HG03558 (cell line): ENCODE results near the gene CENPP.

Source experiments
- ATAC-seq: cut with Tn5 transposase; IDR thresholded peaks from one replicate; pipeline ENCODE4 v1.9.1; 2021; ENCODE audit warnings: moderate number of reproducible peaks; ENCODE audit not compliant: unreplicated experiment; ENCODE audit errors: extremely low read depth

The CENPP gene

DNA sequence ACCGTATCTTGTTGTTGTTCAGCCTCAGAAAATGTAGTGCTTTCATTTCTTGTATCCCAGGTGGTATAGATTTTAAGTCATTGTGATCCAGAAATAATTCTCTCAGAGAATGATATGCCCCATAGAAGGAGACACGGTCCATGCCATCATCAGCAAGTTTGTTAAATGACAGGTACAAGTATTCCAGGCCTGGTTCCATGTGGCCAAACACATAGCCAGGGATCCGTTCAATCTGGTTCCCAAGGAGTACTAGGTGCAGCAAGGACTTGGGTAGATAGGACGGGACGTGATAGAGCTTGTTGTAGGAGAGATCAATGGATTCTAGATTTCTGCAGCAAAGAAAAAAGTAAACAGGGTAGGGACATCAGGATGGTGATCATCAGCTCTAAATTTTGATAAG lies 175.0 kb downstream of the CENPP start:
- ATAC-seq: no peak

DNA sequence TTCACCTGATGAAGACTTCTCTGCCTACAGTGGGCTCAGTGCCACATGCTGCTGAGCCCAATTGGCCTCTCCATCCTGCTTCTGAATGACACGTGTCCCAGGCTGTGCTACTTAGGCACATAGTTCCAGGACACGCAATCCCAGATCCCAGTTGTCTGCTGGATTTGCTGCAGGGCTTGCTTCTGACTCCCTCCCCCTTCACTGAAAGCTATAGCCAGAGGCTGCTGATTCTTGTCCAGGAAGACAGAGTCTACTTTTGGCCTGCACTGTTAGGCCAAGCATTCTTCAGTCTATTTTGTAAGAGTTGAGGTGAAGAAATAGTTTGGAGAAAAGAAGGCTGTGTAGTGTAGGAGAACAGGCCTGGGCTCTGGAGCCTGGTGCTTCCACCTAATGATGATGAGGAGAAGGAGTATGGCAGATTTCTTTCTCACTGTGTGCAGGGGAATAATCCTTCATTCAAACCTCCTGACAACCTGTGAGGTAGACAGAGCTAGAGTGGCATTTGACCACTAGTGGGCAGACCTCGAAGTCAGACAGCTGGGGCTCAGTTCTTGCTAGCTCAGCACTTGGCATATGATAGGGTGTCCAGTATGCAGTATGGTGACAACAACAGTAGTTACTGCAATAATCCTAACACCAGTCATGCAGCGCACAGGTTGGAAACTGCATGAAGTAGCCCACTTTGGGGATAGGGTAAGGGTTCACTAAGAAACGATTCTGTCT lies 176.1 kb downstream of the CENPP start:
- ATAC-seq: no peak

DNA sequence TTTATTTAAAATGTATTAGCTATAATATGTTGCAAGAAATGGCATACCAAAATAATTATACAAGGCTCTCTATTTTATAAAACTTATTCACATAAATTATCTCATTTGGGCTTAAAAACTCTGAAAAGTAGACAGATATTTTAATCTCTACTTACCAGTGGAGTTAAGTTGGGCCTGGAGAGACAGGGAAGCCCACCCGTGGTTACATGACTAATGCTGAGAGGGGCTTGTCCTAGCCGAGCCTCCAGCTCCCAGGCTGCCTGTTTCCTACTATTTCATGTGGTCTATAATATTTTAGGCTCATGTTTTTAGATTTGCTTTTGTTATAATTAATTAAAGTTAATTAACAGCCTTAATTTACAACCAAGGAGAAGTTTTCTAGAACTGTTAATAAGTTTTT lies 177.4 kb downstream of the CENPP start:
- no peak for ATAC-seq

DNA sequence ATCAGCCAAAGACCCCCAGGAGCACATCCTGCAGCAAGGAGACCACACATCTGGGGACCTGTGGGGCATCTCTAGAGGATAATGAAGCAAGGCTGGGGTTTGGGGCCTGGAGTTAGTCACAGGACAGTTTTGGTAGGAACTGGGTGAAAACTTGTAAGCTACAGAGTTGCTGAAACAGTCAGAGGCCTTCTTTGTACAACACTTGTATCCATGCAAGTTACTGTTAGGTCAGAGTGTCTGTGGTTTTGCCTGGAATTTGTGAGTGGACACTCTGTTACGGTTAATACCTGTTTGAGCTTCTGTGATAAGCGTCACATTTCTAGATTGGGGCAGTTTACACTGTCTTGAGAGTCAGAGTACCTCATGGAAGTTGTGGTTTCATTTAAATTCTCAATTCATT lies 179.1 kb downstream of the CENPP start:
- ATAC-seq: no peak

DNA sequence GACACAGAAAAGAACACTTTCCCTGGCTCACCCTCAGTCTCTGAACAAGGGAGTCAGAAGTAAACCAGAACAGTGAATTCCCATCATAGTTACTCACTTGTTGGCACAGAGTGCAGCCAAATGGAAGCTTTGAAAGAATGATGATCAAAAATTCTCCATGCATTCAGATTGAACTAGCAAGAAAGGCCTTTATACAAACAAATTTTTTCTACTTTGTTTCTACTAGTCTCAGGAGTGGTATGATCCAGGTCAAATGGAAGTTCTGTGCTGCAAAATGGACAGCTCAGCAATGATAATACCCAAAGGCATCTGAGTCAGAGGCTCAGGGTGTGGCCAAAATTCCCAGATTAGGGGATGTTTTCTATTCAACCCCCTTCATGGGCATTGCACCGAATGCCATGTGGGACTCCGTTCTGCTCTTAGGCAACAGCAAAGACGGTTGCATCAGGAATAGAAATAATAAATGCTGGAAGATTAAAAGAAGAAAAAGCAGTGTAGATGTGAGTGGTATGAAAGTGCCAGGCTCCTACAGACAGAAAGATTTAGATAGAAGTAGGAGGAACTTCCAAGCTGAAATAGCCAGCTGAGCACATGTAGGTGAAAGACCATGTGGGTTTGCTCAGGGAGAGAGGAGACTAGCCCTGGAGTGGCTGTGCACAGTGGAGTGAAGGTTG lies 180.6 kb downstream of the CENPP start:
- no peak for ATAC-seq

DNA sequence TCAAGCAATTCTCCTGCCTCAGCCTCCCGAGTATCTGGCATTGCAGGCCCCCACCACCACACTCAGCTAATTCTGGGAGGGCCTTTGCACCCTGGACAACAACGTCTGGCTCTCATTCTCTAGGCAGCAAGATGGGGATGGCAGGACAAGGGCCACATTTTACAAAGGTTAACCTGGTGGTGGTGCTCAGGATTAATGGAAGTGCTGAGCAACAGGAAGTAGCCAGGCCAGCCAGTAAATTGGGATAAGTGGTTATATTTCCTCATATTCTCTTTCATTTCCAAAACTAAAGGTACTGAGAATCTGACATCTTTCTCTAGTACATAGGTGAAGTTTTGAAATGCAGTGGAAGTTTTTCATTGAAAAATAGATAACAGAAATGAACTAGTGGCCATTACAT lies 181.3 kb downstream of the CENPP start:
- no peak for ATAC-seq

DNA sequence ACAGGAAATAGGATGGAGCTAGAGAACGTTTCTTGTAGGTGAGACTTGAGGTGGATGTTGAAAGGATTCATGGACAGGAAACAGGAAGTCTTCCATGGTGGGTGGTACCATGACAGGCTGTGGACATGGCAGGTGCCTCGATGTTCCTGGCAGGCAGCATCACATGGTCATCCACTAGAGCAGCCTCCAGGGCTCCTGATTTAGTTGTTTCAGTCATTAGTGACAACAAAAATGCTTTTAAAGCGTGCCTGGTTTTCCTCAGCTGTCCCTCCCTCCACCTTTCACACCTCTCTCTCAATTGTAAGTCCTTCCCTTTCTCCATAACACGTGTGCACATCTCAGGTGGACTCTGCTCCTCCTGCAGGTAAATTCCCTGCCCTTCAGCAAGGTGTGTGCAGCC lies 181.7 kb downstream of the CENPP start:
- ATAC-seq: no peak

DNA sequence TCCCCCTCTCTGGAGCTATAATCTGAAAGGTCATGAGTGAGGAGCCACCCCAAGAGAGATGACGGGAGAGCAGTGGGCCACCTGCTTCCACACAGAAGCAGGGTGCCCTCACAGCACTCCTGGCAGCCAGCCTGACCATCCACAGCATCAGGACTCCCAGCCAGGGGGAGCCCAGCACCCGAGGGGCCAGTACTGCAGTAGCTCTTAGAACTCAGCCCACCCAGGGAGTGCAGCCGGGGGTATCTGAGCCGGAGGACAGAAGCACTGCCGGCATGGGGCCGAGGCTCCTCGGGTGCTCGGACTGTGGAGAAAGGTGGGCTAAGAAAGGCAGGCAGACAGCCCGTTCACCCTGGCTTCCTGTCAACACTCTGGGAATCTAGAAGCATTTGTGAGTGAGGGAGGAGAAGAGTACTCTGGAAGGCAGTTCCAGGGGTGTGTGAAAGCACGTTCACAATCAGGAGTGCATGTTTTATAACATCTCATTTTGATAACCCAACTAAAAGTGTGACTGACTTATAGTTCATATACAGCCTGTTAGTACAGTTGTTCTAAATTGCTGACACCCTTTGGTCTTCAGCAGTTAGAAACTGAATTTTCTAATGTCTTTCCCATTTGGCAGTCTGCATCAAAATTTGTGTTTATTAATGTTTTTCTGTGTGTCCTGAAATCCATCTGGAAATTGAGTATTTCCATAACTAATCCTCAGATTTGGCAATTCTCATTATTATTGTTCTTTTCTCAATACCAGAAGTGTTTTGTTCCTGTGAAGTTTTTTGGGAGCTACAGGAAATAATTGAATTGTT lies 182.5 kb downstream of the CENPP start:
- no peak for ATAC-seq

DNA sequence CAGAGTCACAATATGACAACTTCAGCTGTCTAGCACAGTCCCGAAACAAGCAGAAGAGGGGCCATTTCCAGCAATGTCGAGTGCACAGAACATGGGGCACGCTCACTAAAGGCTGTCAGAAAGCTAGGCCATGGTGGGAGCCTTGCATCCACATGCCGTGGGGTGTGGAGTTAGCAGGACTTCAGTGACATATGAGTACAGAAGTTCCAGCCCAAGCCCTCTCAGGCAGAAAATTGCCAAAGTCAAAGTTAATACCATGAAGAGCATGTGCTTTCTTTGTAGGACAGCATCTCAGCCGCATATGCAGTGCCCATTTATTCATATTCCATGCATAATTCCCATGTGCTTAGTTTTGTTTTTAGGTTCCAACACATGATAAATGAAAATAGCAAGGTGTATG lies 183.3 kb downstream of the CENPP start:
- ATAC-seq: no peak

DNA sequence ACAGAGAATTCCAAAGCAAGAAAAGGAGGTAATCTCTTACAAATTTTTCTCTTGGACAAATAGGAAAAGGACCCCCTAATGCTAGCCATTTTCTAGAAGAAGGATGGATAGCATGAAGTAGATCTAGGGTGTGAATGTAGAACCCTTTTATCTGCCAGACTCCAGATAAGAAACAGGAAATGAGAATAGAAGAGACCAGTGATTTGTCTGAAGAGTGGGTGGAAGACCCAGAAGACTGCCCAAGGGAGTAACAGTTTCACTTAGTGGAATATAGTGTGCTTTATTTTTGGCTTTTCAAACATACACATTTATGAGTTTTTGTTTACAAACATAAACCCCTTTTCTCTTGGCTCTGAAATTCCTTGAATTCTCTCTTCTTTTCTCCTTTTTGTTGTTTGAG lies 185.0 kb downstream of the CENPP start:
- ATAC-seq: no peak

DNA sequence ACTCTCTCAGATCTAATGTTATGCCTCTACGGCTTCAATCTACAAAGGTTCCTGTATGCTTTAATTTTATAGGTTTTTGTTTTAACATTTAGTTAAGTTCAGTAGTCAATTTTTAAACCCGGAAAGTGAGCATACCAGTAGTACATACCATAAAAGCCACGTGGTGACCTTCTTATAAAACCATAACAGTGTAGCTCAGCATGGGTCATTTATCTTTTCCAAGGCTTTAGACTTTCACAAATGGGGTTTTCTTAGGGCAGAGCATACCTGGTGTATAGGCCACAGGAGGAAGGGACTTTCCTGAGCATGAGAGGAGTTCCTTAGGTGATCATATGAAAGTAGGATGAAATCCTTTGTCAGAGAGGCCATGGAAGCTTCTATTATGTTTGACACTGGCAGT lies 186.9 kb downstream of the CENPP start:
- ATAC-seq: no peak

DNA sequence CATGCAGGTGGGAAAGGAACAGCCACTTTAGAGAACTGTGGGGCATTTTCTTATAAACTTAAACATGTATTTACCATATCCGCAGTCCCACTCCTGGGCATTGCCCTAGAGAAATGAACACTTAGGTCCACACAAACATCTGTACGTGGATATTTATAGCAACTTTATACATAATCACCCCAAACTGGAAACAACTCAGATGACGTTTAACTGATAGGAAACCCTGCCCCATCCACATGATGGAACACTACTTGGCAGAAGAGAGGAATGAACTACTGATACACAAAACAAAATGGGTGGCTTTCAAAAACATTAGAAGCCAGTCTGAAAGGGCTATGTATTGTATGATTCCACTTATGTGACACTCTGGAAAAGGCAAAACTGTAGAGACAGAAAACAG lies 187.6 kb downstream of the CENPP start:
- no peak for ATAC-seq

DNA sequence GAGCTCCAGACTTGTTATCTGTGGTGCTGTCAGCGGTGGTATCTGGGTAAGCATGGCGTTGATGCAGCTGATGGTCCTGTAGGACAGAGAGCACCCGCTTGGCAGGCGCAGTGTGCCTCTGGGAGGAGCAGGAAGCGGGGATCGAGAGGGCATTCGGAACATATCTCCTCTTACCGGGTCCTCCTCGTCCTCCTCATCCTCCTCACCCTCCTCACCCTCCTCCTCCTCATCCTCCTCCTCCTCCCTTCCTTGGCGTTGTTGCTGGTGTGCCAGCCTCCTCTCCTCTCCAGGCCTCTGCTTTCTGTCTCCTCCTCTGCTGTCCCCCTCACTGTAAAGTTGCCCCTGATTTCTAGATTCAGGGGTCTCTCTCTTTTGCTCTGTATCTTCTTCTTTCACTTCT lies 188.9 kb downstream of the CENPP start:
- ATAC-seq: no peak

DNA sequence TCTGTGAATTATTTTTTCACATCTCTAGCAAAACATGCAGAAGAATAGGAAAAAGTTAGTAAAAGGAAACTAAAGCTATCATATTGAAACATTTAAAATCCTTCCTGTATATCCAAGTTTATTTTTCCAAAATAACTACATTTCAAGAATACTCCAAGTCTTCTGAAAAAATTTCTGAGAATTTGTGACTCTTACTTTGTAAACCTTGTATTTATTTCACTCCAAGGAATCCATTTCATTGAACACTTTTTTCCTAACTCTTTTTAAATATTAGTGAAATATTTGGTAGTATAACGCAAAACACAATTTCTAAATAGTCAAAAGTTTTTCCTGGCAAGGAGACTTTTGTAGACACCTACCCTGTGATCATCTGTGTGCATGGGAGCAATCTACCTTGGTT lies 190.8 kb downstream of the CENPP start:
- no peak for ATAC-seq

DNA sequence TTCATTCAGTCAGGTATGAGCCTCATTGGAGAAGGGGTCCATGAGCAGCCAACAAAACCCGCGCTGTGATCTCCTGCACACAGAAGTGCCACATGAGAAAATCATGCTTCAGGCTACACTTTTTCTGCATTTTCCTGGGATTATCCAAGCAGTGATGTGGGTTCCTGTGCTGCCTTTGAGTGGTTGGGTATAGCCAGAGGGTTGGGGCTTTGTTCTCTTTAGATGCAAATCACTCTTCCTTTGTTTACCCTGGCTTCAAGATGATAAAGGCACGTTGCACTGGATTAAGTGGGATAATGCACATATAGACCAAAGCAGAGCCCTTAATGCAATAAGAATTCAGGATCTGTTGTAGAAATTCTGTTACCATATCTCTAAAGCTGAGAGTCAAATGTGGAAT lies 191.3 kb downstream of the CENPP start:
- ATAC-seq: no peak

DNA sequence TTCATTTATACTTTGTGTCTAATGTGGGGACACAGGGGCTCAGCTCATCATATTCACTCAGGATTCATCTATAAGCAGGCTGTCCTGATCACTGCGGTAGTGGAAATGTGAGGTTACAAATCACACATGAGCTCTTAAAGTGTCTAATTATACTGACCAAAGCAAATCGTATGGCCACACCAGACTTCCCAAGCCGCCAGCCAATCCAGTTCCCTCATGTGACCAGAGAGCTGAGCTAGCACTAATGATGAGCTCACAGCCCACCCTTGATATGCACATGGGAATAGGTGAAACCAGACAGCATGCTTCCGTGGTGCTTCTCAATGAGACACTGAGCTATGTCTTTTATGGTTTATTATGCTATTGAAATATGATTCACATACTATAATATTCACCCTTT lies 192.4 kb downstream of the CENPP start:
- ATAC-seq: no peak

DNA sequence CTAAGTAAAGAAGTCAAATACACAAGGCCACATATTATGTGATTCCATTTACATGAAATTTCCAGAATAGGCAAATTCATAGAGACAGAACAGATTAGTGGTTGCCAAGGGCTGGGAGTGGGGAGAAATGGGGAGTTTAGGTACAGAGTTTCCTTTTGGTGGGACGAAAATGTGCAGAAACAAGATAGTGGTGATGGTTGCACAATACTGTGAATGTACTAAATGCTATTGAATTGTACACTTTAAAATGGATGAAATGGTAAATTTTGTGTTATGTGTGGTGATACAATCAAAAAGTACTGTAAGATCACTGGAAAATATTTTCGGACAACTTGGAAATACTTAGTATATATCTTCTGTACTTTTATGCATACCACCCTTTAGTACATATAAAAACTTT lies 195.1 kb downstream of the CENPP start:
- ATAC-seq: no peak

DNA sequence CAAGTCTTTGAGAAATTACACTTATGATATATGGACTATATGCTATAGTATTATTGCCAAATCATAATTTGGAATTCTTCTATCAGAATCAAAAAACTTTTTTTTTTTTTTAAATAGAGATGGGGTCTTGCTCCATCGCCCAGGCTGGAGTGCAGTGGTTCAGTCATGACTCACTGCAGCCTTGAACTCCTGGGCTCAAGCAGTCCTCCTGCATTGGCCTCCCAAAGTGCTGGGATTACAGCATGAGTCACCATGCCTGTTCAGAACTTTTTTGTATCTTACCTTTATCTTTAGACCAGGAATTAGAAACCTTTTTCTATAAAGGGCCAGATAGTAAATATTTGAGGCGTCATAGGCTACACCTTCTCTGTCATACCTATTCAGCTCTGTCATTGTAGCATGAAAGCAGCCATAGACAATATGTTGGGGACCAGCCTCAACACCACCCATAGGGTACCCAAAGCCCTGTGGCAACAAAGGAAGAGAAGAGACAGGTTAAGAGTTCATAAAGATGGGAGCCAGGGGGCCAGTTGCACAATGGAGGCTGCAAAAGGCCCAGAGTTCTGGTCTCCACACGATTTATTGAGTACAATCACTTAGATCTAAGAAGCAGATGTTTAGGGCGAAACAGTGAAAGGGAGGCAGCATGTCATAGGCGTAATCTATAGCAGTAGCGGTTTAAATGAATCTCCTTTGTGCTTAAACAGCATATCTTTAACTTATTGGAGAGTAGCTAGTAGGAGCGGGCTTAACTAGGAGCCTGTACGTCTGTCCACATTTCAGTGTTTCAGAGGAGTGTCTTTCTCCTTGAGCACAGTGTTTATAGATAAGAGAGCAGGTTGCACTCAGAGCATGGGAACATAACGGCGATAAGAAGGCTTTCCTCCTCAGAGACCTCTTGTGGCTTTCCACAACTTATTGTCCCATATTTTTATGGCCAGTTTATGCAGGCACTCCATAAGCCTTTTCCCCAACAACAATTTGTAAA lies 197.5 kb downstream of the CENPP start:
- no peak for ATAC-seq

DNA sequence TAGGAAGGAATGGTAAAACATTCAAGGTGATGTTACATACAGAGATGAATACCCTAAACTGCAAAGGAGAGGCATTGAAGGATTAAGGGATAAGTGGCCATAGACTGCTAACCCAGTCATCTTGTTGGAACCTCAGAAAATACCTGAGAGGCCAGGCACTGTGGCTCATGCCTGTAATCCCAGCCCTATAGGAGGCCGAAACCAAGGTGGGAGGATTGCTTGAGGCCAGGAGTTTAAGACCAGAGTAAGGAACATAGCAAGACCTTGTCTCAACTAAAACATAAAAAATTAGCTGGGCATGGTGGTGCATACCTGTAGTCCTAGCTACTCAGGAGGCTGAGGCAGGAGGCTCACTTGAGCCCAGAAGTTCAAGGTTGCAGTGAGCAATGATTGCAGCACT lies 199.1 kb downstream of the CENPP start:
- ATAC-seq: no peak

DNA sequence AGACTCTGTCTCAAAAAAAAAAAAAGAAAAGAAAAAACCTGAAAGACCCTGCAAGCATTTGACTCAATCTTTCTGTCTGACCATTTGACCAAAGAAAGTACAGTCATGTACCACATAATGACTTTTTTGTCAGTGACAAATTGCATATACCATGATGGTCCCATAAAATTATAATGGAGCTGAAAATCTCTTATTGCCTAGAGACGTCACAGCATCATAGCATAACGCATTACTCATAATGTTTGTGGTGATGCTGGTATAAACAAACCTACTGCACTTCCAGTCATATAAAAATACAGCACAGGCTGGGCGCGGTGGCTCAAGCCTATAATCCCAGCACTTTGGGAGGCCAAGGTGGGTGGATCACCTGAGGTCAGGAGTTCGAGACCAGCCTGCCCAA lies 199.6 kb downstream of the CENPP start:
- no peak for ATAC-seq
